Liver (tissue), 9 donors: Measurements from ENCODE around the gene AQR. TPM values are rescaled to one million over a fixed set of nuclear protein-coding genes. Genes with fewer than 3 reads are reported as not detected.

Experiments
- DNase-seq: peaks from one replicate; pipeline ENCODE4 v3.0.0-alpha.2; 2017; ENCODE audit warnings: low spot score
- H3K27ac ChIP-seq, 2 donors: one replicate each; pipeline ENCODE4 v1.7.0; 2013; ENCODE audit warnings: inconsistent platforms in 2 of 2, low read length in 2 of 2, control low read depth in 1 of 2, low read depth in 1 of 2, mild to moderate bottlenecking in 1 of 2
- H3K27me3 ChIP-seq, 4 donors: one replicate each; pipeline versions ENCODE4 v1.6.1 to v1.7.0; 2013; ENCODE audit warnings: low read length in 3 of 4, inconsistent platforms in 1 of 4, mild to moderate bottlenecking in 1 of 4, moderate library complexity in 1 of 4; ENCODE audit not compliant: control insufficient read depth in 4 of 4, insufficient read depth in 4 of 4
- H3K36me3 ChIP-seq, 4 donors: one replicate each; pipeline versions ENCODE4 v1.6.1 to v1.7.0; 2013; ENCODE audit warnings: low read length in 3 of 4, mild to moderate bottlenecking in 3 of 4, low read depth in 1 of 4, moderate library complexity in 1 of 4; ENCODE audit not compliant: control insufficient read depth in 4 of 4, insufficient read depth in 3 of 4
- H3K4me1 ChIP-seq, 4 donors: one replicate each; pipeline versions ENCODE4 v1.6.1 to v1.7.0; 2013; ENCODE audit warnings: low read length in 3 of 4, mild to moderate bottlenecking in 3 of 4, moderate library complexity in 1 of 4; ENCODE audit not compliant: control insufficient read depth in 4 of 4, insufficient read depth in 4 of 4
- H3K4me3 ChIP-seq, 3 donors: one replicate each; pipeline versions ENCODE4 v1.6.1 to v1.7.0; 2013; ENCODE audit warnings: low read length in 3 of 3, control low read depth in 1 of 3, low read depth in 1 of 3, mild to moderate bottlenecking in 1 of 3
- H3K9ac ChIP-seq, 2 donors: one replicate each; pipeline ENCODE4 v1.7.0; 2013; ENCODE audit warnings: low read length in 2 of 2, mild to moderate bottlenecking in 2 of 2, moderate library complexity in 2 of 2, control low read depth in 1 of 2, low read depth in 1 of 2
- H3K9me3 ChIP-seq, 4 donors: one replicate each; pipeline versions ENCODE4 v1.6.1 to v1.7.0; 2013; ENCODE audit warnings: low read length in 3 of 4; ENCODE audit not compliant: control insufficient read depth in 4 of 4
- ATF3 ChIP-seq: IDR thresholded peaks from 2 replicates; pipeline ENCODE4 v1.6.1; 2016; ENCODE audit warnings: antibody characterized with exemption
- EGR1 ChIP-seq, 2 donors: IDR thresholded peaks; 2 replicates each; pipeline ENCODE4 v1.6.1; 2016 to 2018; ENCODE audit warnings: antibody characterized with exemption in 2 of 2, low read depth in 2 of 2
- FOXA1 ChIP-seq: IDR thresholded peaks from 2 replicates; pipeline ENCODE4 v1.6.1; 2016; ENCODE audit warnings: antibody characterized with exemption
- FOXA2 ChIP-seq: IDR thresholded peaks from 2 replicates; pipeline ENCODE4 v1.6.1; 2016; ENCODE audit warnings: antibody characterized with exemption
- GABPA ChIP-seq, 2 donors: IDR thresholded peaks in 1 of 2; conservative IDR thresholded peaks in 1 of 2; 2 replicates each; pipeline ENCODE4 v1.6.1; 2016; ENCODE audit warnings: antibody characterized with exemption in 2 of 2, mild to moderate bottlenecking in 1 of 2, moderate library complexity in 1 of 2
- HNF4A ChIP-seq, 2 donors: conservative IDR thresholded peaks; 2 replicates each; pipeline ENCODE4 v1.6.1; 2016; ENCODE audit warnings: antibody characterized with exemption in 2 of 2, mild to moderate bottlenecking in 2 of 2
- HNF4G ChIP-seq: IDR thresholded peaks from 2 replicates; pipeline ENCODE4 v1.6.1; 2016; ENCODE audit warnings: antibody characterized with exemption
- JUND ChIP-seq, 2 donors: IDR thresholded peaks; 2 replicates each; pipeline ENCODE4 v1.6.1; 2016; ENCODE audit warnings: antibody characterized with exemption in 2 of 2
- MAX ChIP-seq: IDR thresholded peaks from 2 replicates; pipeline ENCODE4 v1.6.1; 2016; ENCODE audit warnings: antibody characterized with exemption
- NR2F2 ChIP-seq: IDR thresholded peaks from 2 replicates; pipeline ENCODE4 v1.6.1; 2016; ENCODE audit warnings: antibody characterized with exemption
- RAD21 ChIP-seq, 2 donors: IDR thresholded peaks; 2 replicates each; pipeline ENCODE4 v1.6.1; 2016; ENCODE audit warnings: antibody characterized with exemption in 2 of 2, mild to moderate bottlenecking in 2 of 2
- REST ChIP-seq: IDR thresholded peaks from 2 replicates; pipeline ENCODE4 v1.6.1; 2016; ENCODE audit warnings: antibody characterized with exemption, mild to moderate bottlenecking
- RXRA ChIP-seq, 2 donors: IDR thresholded peaks; 2 replicates each; pipeline ENCODE4 v1.6.1; 2017 to 2018; ENCODE audit warnings: antibody characterized with exemption in 2 of 2, mild to moderate bottlenecking in 1 of 2
- SP1 ChIP-seq: IDR thresholded peaks from 2 replicates; pipeline ENCODE4 v1.6.1; 2018; ENCODE audit warnings: antibody characterized with exemption, mild to moderate bottlenecking
- TAF1 ChIP-seq: conservative IDR thresholded peaks from 2 replicates; pipeline ENCODE4 v1.6.1; 2016; ENCODE audit warnings: antibody characterized with exemption, mild to moderate bottlenecking
- YY1 ChIP-seq: IDR thresholded peaks from 2 replicates; pipeline ENCODE4 v1.6.1; 2016; ENCODE audit warnings: antibody characterized with exemption, mild to moderate bottlenecking
- WGBS: extraction: QIAGEN DNeasy Blood & Tissue Kit; methylation state at CpG from one replicate; pipeline ENCODE4 v1.1.7; 2013; 5-methylcytosine and 5-hydroxymethylcytosine counted together
- polyA plus RNA-seq, 2 donors: library from polyadenylated mRNA; stranded (reverse) in 1 of 2; unstranded in 1 of 2; fragments of 200-250 nt in 1 of 2; fragments of >200 nt in 1 of 2; fragmentation: Nextera tagmentation in 1 of 2; extraction: Ambion mirVana in 1 of 2; gene quantifications; one replicate each; pipeline versions ENCODE4 v1.2.1 to v1.2.3, GENCODE V29; 2013 to 2015
- total RNA-seq, 2 donors: library from RNA; depleted of rRNA; stranded (reverse); fragments of >200 nt; gene quantifications; one replicate each; pipeline ENCODE4 v1.2.3, GENCODE V29; 2014
- TF ChIP-seq, protein P1 (sequence below): fragments of 150-350 bp; IDR thresholded peaks from 2 replicates; pipeline ENCODE4 v1.5.1; 2017; ENCODE audit warnings: improper control_type of control experiment, low read depth, low read length; ENCODE audit not compliant: missing input control
- TF ChIP-seq, protein P2 (sequence below): IDR thresholded peaks from 2 replicates; pipeline ENCODE4 v1.6.1; 2016; ENCODE audit warnings: antibody characterized with exemption
- donor health status: healthy.
- donor health status: healthy.
- donor health status: healthy.
- donor health status: healthy.
- donor health status: healthy.

AQR gene
- total and polyA plus RNA-seq, 4 donors: 3.4 to 14.3 (median 8.7) TPM

- no peak for DNase-seq
- Histone ChIP-seq H3K9ac (no peak overlapping the region), H3K27me3 (no peaks in the 10 kb centered on the region), H3K4me1 (no peaks in the 10 kb centered on the region), H3K4me3 (no peak overlapping the region), H3K27ac (no peak overlapping the region), H3K9me3 (no peaks in the 10 kb centered on the region), H3K36me3 (no peaks in the 10 kb centered on the region)
- 67% methylated on average over 1 of the region's 1 CpG for WGBS
- no peak for TF ChIP-seq TAF1
- no peak for TF ChIP-seq RAD21 (IDR thresholded peaks at IDR 0.05)
- TF ChIP-seq EGR1 (IDR thresholded peaks at IDR 0.05; ENCODE audit: low read depth in 2 of 2): no peak
- no peak for TF ChIP-seq FOXA1
- TF ChIP-seq FOXA2: no peak
- TF ChIP-seq, protein P1, sequence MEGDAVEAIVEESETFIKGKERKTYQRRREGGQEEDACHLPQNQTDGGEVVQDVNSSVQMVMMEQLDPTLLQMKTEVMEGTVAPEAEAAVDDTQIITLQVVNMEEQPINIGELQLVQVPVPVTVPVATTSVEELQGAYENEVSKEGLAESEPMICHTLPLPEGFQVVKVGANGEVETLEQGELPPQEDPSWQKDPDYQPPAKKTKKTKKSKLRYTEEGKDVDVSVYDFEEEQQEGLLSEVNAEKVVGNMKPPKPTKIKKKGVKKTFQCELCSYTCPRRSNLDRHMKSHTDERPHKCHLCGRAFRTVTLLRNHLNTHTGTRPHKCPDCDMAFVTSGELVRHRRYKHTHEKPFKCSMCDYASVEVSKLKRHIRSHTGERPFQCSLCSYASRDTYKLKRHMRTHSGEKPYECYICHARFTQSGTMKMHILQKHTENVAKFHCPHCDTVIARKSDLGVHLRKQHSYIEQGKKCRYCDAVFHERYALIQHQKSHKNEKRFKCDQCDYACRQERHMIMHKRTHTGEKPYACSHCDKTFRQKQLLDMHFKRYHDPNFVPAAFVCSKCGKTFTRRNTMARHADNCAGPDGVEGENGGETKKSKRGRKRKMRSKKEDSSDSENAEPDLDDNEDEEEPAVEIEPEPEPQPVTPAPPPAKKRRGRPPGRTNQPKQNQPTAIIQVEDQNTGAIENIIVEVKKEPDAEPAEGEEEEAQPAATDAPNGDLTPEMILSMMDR: no peak
- no peak for TF ChIP-seq NR2F2
- no peak for TF ChIP-seq JUND (IDR thresholded peaks at IDR 0.05)
- TF ChIP-seq MAX: no peak
- no peak for TF ChIP-seq HNF4G
- TF ChIP-seq SP1: no peak
- TF ChIP-seq YY1: no peak
- TF ChIP-seq, protein P2, sequence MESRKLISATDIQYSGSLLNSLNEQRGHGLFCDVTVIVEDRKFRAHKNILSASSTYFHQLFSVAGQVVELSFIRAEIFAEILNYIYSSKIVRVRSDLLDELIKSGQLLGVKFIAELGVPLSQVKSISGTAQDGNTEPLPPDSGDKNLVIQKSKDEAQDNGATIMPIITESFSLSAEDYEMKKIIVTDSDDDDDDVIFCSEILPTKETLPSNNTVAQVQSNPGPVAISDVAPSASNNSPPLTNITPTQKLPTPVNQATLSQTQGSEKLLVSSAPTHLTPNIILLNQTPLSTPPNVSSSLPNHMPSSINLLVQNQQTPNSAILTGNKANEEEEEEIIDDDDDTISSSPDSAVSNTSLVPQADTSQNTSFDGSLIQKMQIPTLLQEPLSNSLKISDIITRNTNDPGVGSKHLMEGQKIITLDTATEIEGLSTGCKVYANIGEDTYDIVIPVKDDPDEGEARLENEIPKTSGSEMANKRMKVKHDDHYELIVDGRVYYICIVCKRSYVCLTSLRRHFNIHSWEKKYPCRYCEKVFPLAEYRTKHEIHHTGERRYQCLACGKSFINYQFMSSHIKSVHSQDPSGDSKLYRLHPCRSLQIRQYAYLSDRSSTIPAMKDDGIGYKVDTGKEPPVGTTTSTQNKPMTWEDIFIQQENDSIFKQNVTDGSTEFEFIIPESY: no peak
Measured at GRCh38 chr15:35000511-35000910, 31.0 kb upstream of the AQR start.

DNA sequence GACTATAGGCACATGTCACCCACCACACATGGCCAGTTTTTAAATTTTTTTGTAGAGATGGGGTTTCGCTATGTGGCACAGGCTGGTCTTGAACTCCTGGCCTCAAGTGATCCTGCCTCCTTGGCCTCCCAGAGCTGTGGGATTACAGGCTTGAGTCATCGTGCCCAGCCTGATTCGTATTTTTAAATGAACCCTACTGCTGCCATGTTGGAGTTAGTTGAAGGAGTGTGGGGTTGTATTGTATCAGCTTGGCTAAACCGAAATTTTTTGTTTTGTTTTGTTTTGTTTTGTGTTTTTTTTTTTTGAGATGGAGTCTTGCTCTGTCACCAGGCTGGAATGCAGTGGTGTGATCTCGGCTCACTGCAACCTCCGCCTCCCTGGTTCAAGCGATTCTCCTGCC is 30.4 kb upstream of the AQR start:
- Histone ChIP-seq H3K27me3 (no peaks in the 10 kb centered on the region), H3K4me1 (no peaks in the 10 kb centered on the region), H3K4me3 (no peak overlapping the region), H3K27ac (no peak overlapping the region), H3K9me3 (no peaks in the 10 kb centered on the region), H3K36me3 (no peaks in the 10 kb centered on the region), H3K9ac (no peak overlapping the region)
- DNase-seq: no peak
- 96% methylated on average over 7 of the region's 7 CpGs for WGBS
- TF ChIP-seq TAF1: no peak
- TF ChIP-seq, protein P2: no peak
- TF ChIP-seq ATF3: no peak
- TF ChIP-seq NR2F2: no peak
- TF ChIP-seq RAD21 (IDR thresholded peaks at IDR 0.05): no peak
- TF ChIP-seq FOXA1: no peak
- no peak for TF ChIP-seq HNF4A (conservative IDR thresholded peaks at IDR 0.05)
- no peak for TF ChIP-seq YY1
- TF ChIP-seq FOXA2: no peak
- TF ChIP-seq, protein P1: no peak
- no peak for TF ChIP-seq JUND (IDR thresholded peaks at IDR 0.05)
- TF ChIP-seq REST: no peak
- no peak for TF ChIP-seq SP1
- no peak for TF ChIP-seq HNF4G
- TF ChIP-seq EGR1 (IDR thresholded peaks at IDR 0.05; ENCODE audit: low read depth in 2 of 2): no peak
- no peak for TF ChIP-seq RXRA (IDR thresholded peaks at IDR 0.05)
- TF ChIP-seq GABPA (IDR thresholded peaks at IDR 0.05 in 1 of 2, conservative IDR thresholded peaks at IDR 0.05 in 1 of 2): no peak
- no peak for TF ChIP-seq MAX
